ENCODE data around the gene CROCC2.

The CROCC2 gene

DNA sequence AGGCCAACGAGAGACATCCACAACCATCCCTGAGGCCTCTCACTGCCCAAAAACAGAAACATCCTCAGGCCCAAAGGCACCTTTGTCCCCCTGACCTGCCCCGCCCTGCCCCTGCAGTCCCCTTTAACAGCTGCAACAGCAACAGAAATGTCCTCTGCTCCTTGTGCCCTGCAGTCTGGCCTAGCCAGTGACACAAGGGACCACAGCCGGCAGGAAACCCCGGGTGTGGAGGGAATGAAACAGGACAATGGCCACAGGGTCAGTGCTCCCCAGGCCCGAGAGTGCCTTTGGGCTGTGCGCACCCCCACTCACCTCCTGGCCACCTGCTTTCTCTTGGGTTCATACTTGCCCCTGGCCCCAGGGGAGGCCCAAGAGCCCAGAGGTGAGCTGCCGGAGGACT, 127.9 kb downstream of the CROCC2 start:
- CTCF ChIA-PET: no interaction called here
- DNase-seq (ENCODE audit: low read depth, low spot score): no peak
- TF ChIP-seq, protein P1, sequence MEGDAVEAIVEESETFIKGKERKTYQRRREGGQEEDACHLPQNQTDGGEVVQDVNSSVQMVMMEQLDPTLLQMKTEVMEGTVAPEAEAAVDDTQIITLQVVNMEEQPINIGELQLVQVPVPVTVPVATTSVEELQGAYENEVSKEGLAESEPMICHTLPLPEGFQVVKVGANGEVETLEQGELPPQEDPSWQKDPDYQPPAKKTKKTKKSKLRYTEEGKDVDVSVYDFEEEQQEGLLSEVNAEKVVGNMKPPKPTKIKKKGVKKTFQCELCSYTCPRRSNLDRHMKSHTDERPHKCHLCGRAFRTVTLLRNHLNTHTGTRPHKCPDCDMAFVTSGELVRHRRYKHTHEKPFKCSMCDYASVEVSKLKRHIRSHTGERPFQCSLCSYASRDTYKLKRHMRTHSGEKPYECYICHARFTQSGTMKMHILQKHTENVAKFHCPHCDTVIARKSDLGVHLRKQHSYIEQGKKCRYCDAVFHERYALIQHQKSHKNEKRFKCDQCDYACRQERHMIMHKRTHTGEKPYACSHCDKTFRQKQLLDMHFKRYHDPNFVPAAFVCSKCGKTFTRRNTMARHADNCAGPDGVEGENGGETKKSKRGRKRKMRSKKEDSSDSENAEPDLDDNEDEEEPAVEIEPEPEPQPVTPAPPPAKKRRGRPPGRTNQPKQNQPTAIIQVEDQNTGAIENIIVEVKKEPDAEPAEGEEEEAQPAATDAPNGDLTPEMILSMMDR (IDR thresholded peaks at IDR 0.05; ENCODE audit: insufficient read depth, low read length, missing control alignments): no peak
- no peak overlapping the region for H3K4me3 ChIP-seq (ENCODE audit: low read depth, low read length)
- POLR2A ChIA-PET: no interaction called here

DNA sequence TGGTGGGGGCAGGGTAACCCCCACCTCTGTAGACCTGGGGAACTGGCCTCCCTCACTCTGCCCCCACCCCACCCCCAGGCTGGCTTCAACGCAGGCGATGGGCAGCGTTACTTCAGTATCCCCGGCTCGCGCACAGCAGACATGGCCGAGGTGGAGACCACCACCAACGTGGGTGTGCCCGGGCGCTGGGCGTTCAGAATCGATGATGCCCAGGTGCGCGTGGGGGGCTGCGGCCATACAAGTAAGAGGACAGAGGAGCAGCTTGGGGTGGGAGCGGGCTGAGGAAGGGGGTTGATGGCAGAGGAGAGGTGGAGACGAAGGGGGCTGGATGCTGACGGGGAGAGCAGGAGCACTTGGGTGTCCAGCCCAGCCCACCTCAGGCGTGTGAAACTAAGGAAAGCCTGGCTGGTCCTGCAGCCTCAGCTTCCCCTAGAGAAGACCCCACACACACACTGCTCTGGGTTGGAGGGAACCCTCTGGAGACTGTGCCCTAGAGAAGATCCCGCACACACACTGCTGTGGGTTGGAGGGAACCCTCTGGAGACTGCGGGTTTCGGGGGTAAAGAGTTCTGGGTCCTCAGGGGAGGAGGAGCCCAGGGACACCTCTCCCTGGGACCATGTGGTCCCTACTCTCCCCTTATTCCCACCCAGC, 128.5 kb downstream of the CROCC2 start:
- TF ChIP-seq, protein P1 (IDR thresholded peaks at IDR 0.05; ENCODE audit: insufficient read depth, low read length, missing control alignments): no peak
- ChIA-PET POLR2A (no interaction called here), CTCF (no interaction called here)
- H3K4me3 ChIP-seq (ENCODE audit: low read depth, low read length): no peak overlapping the region
- DNase-seq (ENCODE audit: low read depth, low spot score): no peak

DNA sequence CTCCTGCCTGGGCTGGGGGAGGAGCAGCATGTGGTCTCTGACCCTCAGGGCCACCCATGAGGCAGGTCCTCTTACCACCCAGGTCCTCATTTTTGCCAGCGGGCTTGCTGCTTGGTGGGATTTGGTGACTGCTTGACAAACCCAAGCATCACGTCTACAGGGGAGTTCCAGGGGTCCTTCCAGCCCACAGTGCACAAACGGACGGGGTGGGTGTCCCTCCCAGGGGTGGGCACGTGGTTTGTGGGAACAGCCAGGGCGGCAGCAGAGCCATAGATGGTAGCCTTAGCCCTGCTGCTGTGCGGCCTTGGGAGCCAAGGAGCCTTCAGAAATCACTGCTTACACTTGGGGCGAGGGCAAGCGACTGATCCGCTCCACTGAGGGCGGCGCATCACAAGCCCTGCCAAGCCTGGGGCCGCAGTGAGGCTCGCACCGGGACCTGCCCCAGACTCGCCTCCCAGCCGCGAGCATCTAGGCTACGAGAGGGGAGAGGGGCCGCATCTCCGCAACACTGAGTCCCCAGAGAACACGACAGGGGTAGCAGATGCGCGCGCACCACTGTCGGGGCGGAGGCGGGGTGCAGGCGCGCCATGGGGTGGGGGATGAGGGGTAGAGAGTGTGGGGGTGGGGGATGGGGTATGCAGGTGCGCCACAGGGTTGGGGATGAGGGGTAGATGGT, 129.1 kb downstream of the CROCC2 start:
- ChIA-PET CTCF (no interaction called here), POLR2A (no interaction called here)
- H3K4me3 ChIP-seq (ENCODE audit: low read depth, low read length): no peak overlapping the region
- no peak for DNase-seq (ENCODE audit: low read depth, low spot score)
- TF ChIP-seq, protein P1 (IDR thresholded peaks at IDR 0.05; ENCODE audit: insufficient read depth, low read length, missing control alignments): no peak

- TF ChIP-seq, protein P1 (IDR thresholded peaks at IDR 0.05; ENCODE audit: insufficient read depth, low read length, missing control alignments): no peak
- peak overlapping the region; percentile 23 for H3K4me3 ChIP-seq (ENCODE audit: low read depth, low read length)
- ChIA-PET CTCF (no interaction called here), POLR2A (no interaction called here)
- no peak for DNase-seq (ENCODE audit: low read depth, low spot score)
Measured at GRCh38 chr2:241035818-241036396, 129.8 kb downstream of the CROCC2 start.

DNA sequence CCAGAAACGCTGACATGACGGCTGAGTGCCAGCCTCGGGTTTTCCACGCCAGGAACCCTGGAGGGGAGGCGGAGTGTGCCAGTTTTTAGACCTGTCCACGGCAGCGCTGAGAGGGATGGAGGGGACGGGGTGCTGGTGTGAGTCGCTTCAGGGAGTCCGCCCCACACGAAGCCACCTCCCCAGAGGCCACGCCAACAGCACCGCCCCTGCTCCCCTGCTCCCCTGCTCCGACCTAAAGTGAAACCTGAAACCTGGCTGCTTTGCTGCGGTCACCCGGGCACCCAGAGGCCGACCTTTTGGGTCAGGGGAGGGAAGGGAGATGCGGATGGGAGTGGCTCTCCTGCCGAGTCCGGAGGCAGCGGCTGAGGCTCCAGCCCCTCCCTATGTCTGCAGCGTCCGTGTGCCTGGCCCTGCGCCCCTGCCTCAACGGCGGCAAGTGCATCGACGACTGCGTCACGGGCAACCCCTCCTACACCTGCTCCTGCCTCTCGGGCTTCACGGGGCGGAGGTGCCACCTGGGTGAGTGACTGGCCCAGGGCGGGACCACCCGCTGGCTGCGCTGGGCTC, 130.3 kb downstream of the CROCC2 start:
- DNase-seq (ENCODE audit: low read depth, low spot score): no peak

More for the DNA sequence above, 130.3 kb downstream of the CROCC2 start:
- H3K4me3 ChIP-seq (ENCODE audit: low read depth, low read length): peak overlapping the region; percentile 23
- ChIA-PET CTCF (no interaction called here), POLR2A (no interaction called here)
- TF ChIP-seq, protein P1 (IDR thresholded peaks at IDR 0.05; ENCODE audit: insufficient read depth, low read length, missing control alignments): no peak
